Measurements from ENCODE around the gene PHACTR1.

GRCh38 chr6:13066050-13066449, 349.5 kb downstream of the PHACTR1 start:
- no peak for TF ChIP-seq CTCF (IDR thresholded peaks at IDR 0.05 in 2 of 3, conservative IDR thresholded peaks at IDR 0.05 in 1 of 3; ENCODE audit: insufficient read depth in 2 of 3, low read depth in 1 of 3, low read length in 3 of 3)
- no peak for TF ChIP-seq SP2 (IDR thresholded peaks at IDR 0.05; ENCODE audit: extremely low read depth, low read depth, low read length, poor library complexity, severe bottlenecking)
- TF ChIP-seq POLR2AphosphoS5 (IDR thresholded peaks at IDR 0.05; ENCODE audit: control insufficient read depth, insufficient read depth, low read depth, low read length): no peak
- no peak for TF ChIP-seq PKNOX1 (IDR thresholded peaks at IDR 0.05)
- no peak for TF ChIP-seq NFYB (IDR thresholded peaks at IDR 0.05; ENCODE audit: extremely low read depth, insufficient read length)
- no peak for TF ChIP-seq NR2C2 (CRISPR knock-in tag; IDR thresholded peaks at IDR 0.05)
- no peak for TF ChIP-seq NR2C2 (tag; IDR thresholded peaks at IDR 0.05)
- no peak for TF ChIP-seq ZNF282 (CRISPR knock-in tag; IDR thresholded peaks at IDR 0.05)
- no peak for TF ChIP-seq FOXP1 (CRISPR knock-in tag; IDR thresholded peaks at IDR 0.05)
